ENCODE data around the gene BNC2.

BNC2 gene

GRCh38 chr9:16868701-16869100 is 1.8 kb downstream of the BNC2 start:
- no peak for DNase-seq

- DNase-seq: no peak
These were observed 2.7 kb downstream of the BNC2 start for GRCh38 chr9:16867576-16868311.

GRCh38 chr9:16866587-16866986 is 3.9 kb downstream of the BNC2 start:
- no peak for DNase-seq

GRCh38 chr9:16864649-16865434 is 5.6 kb downstream of the BNC2 start:
- DNase-seq: no peak

- DNase-seq: no peak
These were observed 22.3 kb downstream of the BNC2 start for GRCh38 chr9:16848179-16848578.

GRCh38 chr9:16846986-16847385 is 23.5 kb downstream of the BNC2 start:
- DNase-seq: no peak

GRCh38 chr9:16846367-16846766 is 24.1 kb downstream of the BNC2 start:
- no peak for DNase-seq

- DNase-seq: no peak
These were observed 35.7 kb downstream of the BNC2 start for GRCh38 chr9:16834817-16835216.

GRCh38 chr9:16833296-16833835 is 37.1 kb downstream of the BNC2 start:
- DNase-seq: no peak

- no peak for DNase-seq
These were observed 38.4 kb downstream of the BNC2 start for GRCh38 chr9:16832101-16832500.

- DNase-seq: no peak
These were observed 39.7 kb downstream of the BNC2 start for GRCh38 chr9:16830806-16831205.

GRCh38 chr9:16828340-16829281 is 41.9 kb downstream of the BNC2 start:
- no peak for DNase-seq

- DNase-seq: no peak
These were observed 44.4 kb downstream of the BNC2 start for GRCh38 chr9:16825971-16826625.

- no peak for DNase-seq
These were observed 45.1 kb downstream of the BNC2 start for GRCh38 chr9:16825331-16825725.

- no peak for DNase-seq
These were observed 45.7 kb downstream of the BNC2 start for GRCh38 chr9:16824545-16825330.

- DNase-seq: no peak
These were observed 46.6 kb downstream of the BNC2 start for GRCh38 chr9:16823906-16824305.

GRCh38 chr9:16821344-16821743 is 49.1 kb downstream of the BNC2 start:
- no peak for DNase-seq

- no peak for DNase-seq
These were observed 53.0 kb downstream of the BNC2 start for GRCh38 chr9:16817514-16817913.

GRCh38 chr9:16817002-16817401 is 53.5 kb downstream of the BNC2 start:
- no peak for DNase-seq

- DNase-seq: no peak
These were observed 54.5 kb downstream of the BNC2 start for GRCh38 chr9:16816011-16816410.

GRCh38 chr9:16815079-16815478 is 55.4 kb downstream of the BNC2 start:
- DNase-seq: no peak

GRCh38 chr9:16813838-16814237 is 56.6 kb downstream of the BNC2 start:
- no peak for DNase-seq

Data from MV-4-11 (cell line).